Activated T-helper 2 cell treated with anti-CD3 and anti-CD28 coated beads, Interferon-gamma antibody, Interleukin-2, Interleukin-4, amounts not matched to agents 10 μg/mL and 5 μg/mL and 100 μg/mL, durations not matched to agents 14 hours and 24 hours and 36 hours (primary cell): ENCODE data around the gene PAK5. TPM values are rescaled to one million over a fixed set of nuclear protein-coding genes. Genes with fewer than 3 reads are reported as not detected.
"Not testable (repeated sequence)": the region's sequence is repeated elsewhere in the genome, so short reads cannot be mapped to it uniquely, and the experiment has no call there.

Experiments
- DNase-seq: peaks from one replicate; pipeline ENCODE4 v3.0.0; 2021; ENCODE audit warnings: low spot score
- H3K27ac Mint-ChIP-seq: one replicate; pipeline ENCODE4 v1.8.0; 2021; ENCODE audit warnings: mixed read lengths
- H3K27me3 Mint-ChIP-seq: one replicate; pipeline ENCODE4 v1.8.0; 2021; ENCODE audit warnings: low read depth, mixed read lengths
- H3K36me3 Mint-ChIP-seq: one replicate; pipeline ENCODE4 v1.8.0; 2021; ENCODE audit warnings: low read depth, mixed read lengths
- H3K4me1 Mint-ChIP-seq: one replicate; pipeline ENCODE4 v1.8.0; 2021; ENCODE audit warnings: low read depth, mixed read lengths
- H3K4me3 Mint-ChIP-seq: one replicate; pipeline ENCODE4 v1.8.0; 2021; ENCODE audit warnings: low read depth, mild to moderate bottlenecking, moderate library complexity, mixed read lengths
- H3K9me3 Mint-ChIP-seq: one replicate; pipeline ENCODE4 v1.8.0; 2021; ENCODE audit warnings: mixed read lengths
- intact Hi-C: fragments of 100-400 bp; cut with micrococcal nuclease; formaldehyde crosslinking; loops from one replicate; pipeline ENCODE4 v1.15.1; 2023
- total RNA-seq: library from RNA; stranded (reverse); gene quantifications from 2 replicates; pipeline ENCODE4 v1.2.3, GENCODE V29; 2022

PAK5 gene
- total RNA-seq, 1 donor from 2014 or later, result not detected

- DNase-seq, result no peak
- no peaks in the 10 kb centered on the region for H3K36me3 Mint-ChIP-seq
- intact Hi-C loops, result no loop called here
- H3K9me3 Mint-ChIP-seq, result no peaks in the 10 kb centered on the region
- H3K27ac Mint-ChIP-seq, result no peak overlapping the region
- no peak overlapping the region for H3K4me3 Mint-ChIP-seq
- no peaks in the 10 kb centered on the region for H3K27me3 Mint-ChIP-seq
- no peaks in the 10 kb centered on the region for H3K4me1 Mint-ChIP-seq
These were observed 191.1 kb downstream of the PAK5 start for GRCh38 chr20:9647741-9648140.

GRCh38 chr20:9646375-9646774 lies 192.5 kb downstream of the PAK5 start:
- Mint-ChIP-seq H3K4me1 (no peaks in the 10 kb centered on the region), H3K9me3 (no peaks in the 10 kb centered on the region), H3K27ac (no peak overlapping the region), H3K4me3 (no peak overlapping the region), H3K27me3 (no peaks in the 10 kb centered on the region), H3K36me3 (no peaks in the 10 kb centered on the region)
- DNase-seq, result no peak
- intact Hi-C loops, result no loop called here

DNA sequence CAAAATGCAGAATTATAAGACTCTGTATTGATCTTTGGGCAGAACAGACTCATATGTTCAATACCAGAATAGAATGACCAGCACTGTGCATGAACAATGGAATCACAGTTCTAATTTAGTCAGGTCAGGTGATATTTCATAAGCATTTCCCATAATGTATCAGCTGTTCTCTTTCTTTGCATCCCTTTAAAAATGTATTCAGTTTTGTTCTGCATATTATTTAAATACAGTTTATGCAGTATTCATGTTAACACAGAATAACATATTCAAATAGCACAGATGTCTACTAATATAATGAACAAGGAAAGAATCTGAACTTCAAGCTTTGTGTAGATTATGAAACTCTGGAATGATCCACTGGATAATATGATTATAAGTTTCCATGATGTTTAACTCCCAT lies 196.0 kb downstream of the PAK5 start:
- Mint-ChIP-seq H3K36me3 (no peaks in the 10 kb centered on the region), H3K27me3 (no peaks in the 10 kb centered on the region), H3K9me3 (no peaks in the 10 kb centered on the region), H3K4me3 (no peak overlapping the region), H3K27ac (no peak overlapping the region), H3K4me1 (no peaks in the 10 kb centered on the region)
- intact Hi-C loops, result no loop called here
- DNase-seq, result no peak

DNA sequence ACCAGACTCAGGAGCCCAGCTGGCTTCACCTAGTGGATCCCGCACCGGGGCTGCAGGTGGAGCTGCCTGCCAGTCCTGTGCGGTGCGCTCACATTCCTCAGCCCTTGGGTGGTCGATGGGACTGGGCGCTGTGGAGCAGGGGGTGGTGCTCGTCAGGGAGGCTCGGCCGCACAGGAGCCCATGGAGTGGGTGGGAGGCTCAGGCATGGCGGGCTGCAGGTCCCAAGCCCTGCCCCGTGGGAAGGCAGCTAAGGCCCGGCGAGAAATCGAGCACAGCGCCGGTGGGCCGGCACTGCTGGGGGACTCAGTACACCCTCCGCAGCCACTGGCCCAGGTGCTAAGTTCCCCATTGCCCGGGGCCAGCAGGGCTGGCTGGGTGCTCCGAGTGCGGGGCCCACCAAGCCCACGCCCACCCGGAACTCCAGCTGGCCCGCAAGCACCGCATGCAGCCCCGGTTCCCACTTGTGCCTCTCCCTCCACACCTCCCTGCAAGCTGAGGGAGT lies 197.3 kb downstream of the PAK5 start:
- H3K36me3 Mint-ChIP-seq, H3K9me3 Mint-ChIP-seq, H3K4me1 Mint-ChIP-seq, H3K27ac Mint-ChIP-seq, H3K27me3 Mint-ChIP-seq, H3K4me3 Mint-ChIP-seq, intact Hi-C loops, DNase-seq: not testable (repeated sequence)

GRCh38 chr20:9637889-9638288 lies 201.0 kb downstream of the PAK5 start:
- Mint-ChIP-seq H3K4me3 (no peak overlapping the region), H3K27ac (no peak overlapping the region), H3K4me1 (no peaks in the 10 kb centered on the region), H3K9me3 (no peaks in the 10 kb centered on the region), H3K27me3 (no peaks in the 10 kb centered on the region), H3K36me3 (no peaks in the 10 kb centered on the region)
- intact Hi-C loops, result no loop called here
- DNase-seq, result no peak

GRCh38 chr20:9635750-9636149 lies 203.1 kb downstream of the PAK5 start:
- Mint-ChIP-seq H3K4me1 (no peaks in the 10 kb centered on the region), H3K27ac (no peak overlapping the region), H3K4me3 (no peak overlapping the region), H3K9me3 (no peaks in the 10 kb centered on the region), H3K36me3 (no peaks in the 10 kb centered on the region), H3K27me3 (no peaks in the 10 kb centered on the region)
- no peak for DNase-seq
- intact Hi-C loops, result no loop called here

DNA sequence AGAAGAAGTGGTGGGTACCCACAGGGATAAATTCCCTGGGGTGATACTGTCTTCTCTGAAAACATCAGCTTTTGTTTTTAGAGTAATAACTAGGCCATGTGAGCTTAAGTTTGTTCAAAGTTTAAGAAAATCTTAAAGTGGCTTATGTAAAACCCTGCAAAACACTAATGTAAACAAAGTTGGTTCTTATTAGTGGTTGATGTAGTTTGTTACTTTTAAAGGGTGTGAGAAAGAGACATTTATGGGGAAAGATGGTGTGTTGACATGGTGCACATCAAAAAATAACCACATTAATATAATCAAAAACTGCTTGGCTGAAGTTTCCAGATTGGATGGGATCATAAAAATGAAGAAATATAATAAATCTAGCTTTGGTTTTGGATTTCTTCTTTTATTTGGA lies 204.5 kb downstream of the PAK5 start:
- Mint-ChIP-seq H3K4me3 (no peak overlapping the region), H3K36me3 (no peaks in the 10 kb centered on the region)
- intact Hi-C loops, result no loop called here

DNA sequence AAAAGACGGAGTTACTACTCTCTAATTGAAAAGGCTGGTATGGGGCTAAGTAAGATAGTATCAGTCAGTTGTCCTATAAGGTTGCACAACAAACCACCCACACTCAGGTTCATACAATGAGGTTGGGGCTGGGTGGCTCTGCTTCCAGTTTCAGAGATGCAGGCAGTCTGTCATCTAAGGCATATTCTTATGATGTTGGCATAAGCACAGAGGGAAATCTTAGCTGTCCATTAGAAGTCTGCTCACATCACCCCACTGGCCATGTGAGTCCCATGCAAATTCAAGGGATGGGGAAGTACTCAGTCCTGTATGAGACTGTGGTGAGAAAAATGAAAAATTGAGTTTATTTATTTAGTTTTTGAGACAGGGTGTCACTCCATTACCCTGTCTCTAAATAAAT lies 205.9 kb downstream of the PAK5 start:
- Mint-ChIP-seq H3K4me1 (no peaks in the 10 kb centered on the region), H3K27ac (no peak overlapping the region), H3K36me3 (no peaks in the 10 kb centered on the region), H3K4me3 (no peak overlapping the region), H3K27me3 (no peaks in the 10 kb centered on the region), H3K9me3 (no peaks in the 10 kb centered on the region)
- no peak for DNase-seq
- intact Hi-C loops, result no loop called here

More for the DNA sequence above, 204.5 kb downstream of the PAK5 start:
- Mint-ChIP-seq H3K4me1 (no peaks in the 10 kb centered on the region), H3K27me3 (no peaks in the 10 kb centered on the region), H3K27ac (no peak overlapping the region), H3K9me3 (no peaks in the 10 kb centered on the region)
- no peak for DNase-seq

DNA sequence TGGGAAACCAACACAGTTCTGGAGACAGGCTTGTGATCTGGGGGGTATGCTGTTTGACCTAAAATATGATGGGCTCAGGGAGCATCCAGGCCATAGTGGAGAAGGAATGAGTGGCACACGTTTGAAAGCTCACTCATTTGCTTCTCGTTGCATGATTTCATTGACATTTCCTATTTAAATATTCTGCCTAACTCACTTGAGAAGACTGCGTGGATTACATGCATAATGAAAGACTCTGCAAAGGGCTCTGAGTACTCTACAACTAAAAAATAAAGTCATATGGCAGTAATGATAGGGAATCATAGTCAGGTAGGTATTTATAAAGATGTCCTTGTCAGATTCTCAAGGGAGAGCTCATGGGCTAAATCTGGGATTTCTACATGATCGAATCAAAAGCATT lies 206.6 kb downstream of the PAK5 start:
- Mint-ChIP-seq H3K9me3 (no peaks in the 10 kb centered on the region), H3K27ac (no peak overlapping the region), H3K36me3 (no peaks in the 10 kb centered on the region), H3K27me3 (no peaks in the 10 kb centered on the region), H3K4me1 (no peaks in the 10 kb centered on the region), H3K4me3 (no peak overlapping the region)
- intact Hi-C loops, result no loop called here
- DNase-seq, result no peak

GRCh38 chr20:9630554-9630953 lies 208.3 kb downstream of the PAK5 start:
- Mint-ChIP-seq H3K9me3 (no peaks in the 10 kb centered on the region), H3K4me3 (no peak overlapping the region), H3K27me3 (no peaks in the 10 kb centered on the region), H3K4me1 (no peaks in the 10 kb centered on the region), H3K36me3 (no peaks in the 10 kb centered on the region), H3K27ac (no peak overlapping the region)
- DNase-seq, result no peak
- intact Hi-C loops, result no loop called here

DNA sequence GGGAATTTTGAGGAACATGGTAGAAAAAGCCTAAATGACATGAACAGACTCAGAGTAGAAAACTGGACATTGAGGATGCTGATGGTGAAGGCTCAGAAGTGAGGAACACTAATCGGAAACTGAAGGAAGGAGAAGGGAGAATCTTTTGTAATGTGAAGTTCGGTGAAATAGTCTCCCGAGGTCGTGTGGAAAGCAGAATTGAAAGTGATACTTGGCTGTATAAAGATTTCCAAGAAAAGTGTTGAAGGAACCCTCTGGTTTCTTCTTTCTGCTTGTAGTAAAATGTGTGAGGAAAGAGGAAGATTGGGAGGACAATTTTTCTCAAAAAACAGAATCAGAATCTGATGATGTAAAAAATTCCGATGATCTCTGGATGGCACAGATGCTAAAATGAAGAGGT lies 209.0 kb downstream of the PAK5 start:
- DNase-seq, result no peak
- H3K4me1 Mint-ChIP-seq, result no peaks in the 10 kb centered on the region

GRCh38 chr20:9628589-9628988 lies 210.3 kb downstream of the PAK5 start:
- Mint-ChIP-seq H3K4me1 (no peaks in the 10 kb centered on the region), H3K27me3 (no peaks in the 10 kb centered on the region), H3K4me3 (no peak overlapping the region), H3K27ac (no peak overlapping the region), H3K36me3 (no peaks in the 10 kb centered on the region), H3K9me3 (no peaks in the 10 kb centered on the region)
- no peak for DNase-seq
- intact Hi-C loops, result no loop called here

More for the DNA sequence above, 209.0 kb downstream of the PAK5 start:
- Mint-ChIP-seq H3K27ac (no peak overlapping the region), H3K27me3 (no peaks in the 10 kb centered on the region), H3K36me3 (no peaks in the 10 kb centered on the region), H3K4me3 (no peak overlapping the region), H3K9me3 (no peaks in the 10 kb centered on the region)
- intact Hi-C loops, result no loop called here

GRCh38 chr20:9628141-9628540 lies 210.7 kb downstream of the PAK5 start:
- no peak for DNase-seq
- Mint-ChIP-seq H3K36me3 (no peaks in the 10 kb centered on the region), H3K27me3 (no peaks in the 10 kb centered on the region), H3K4me1 (no peaks in the 10 kb centered on the region), H3K9me3 (no peaks in the 10 kb centered on the region), H3K4me3 (no peak overlapping the region), H3K27ac (no peak overlapping the region)
- intact Hi-C loops, result no loop called here

GRCh38 chr20:9627219-9627618 lies 211.7 kb downstream of the PAK5 start:
- intact Hi-C loops, result no loop called here
- DNase-seq, result no peak
- Mint-ChIP-seq H3K27ac (no peak overlapping the region), H3K9me3 (no peaks in the 10 kb centered on the region), H3K36me3 (no peaks in the 10 kb centered on the region), H3K4me3 (no peak overlapping the region), H3K4me1 (no peaks in the 10 kb centered on the region), H3K27me3 (no peaks in the 10 kb centered on the region)
